ENCODE data around the gene CNTF. TPM values are rescaled to one million over a fixed set of nuclear protein-coding genes. Genes with fewer than 3 reads are reported as not detected.

The CNTF gene
- total RNA-seq, 6 donors from 2014 or later, result 0.33 to 5.4 (median 1.4) TPM

DNA sequence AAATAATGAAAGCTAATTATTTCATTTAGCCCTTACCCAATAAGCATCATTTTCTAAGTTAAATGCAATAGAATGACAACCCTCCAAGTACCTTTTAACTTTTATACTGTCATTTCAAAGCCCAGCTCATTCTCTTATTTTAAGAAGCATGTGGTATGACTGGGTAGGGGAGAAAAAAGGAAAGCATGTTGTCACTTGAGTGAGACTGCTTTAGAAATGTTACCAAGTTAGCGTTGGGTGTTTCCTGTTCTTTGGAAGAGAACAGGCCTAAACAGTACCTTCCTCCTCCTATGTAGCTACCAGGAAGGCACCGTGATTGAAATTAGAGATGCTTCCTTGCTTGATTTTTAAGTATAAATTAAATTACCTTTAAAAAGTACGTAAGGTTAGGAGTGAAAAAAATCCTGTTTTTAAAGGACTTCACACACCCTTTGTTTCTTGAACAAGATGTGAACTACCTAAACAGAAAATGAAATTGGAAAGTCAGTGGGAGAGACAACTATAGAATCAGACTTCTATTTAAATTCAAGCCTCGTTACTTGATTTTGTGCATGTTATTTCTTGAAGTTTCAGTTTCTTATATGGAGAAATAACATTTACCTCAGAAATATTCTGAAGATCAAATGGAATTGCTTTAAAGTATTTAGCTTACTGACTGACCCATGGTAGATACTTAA, 741 bp upstream of the CNTF start:
- DNase-seq (no peak), ATAC-seq (ENCODE audit: low FRiP score in 2 of 2) (no peak)
- no peak overlapping the region for H3K4me3 ChIP-seq
- no peak overlapping the region for H3K27ac ChIP-seq
- H3K9me3 ChIP-seq, result no peaks in the 10 kb centered on the region
- peaks cover 5 to 91% (median 46%) of the 10 kb centered on the region in 4 donors for H3K36me3 ChIP-seq
- H3K27me3 ChIP-seq, result no peaks in the 10 kb centered on the region
- TF ChIP-seq EP300 (IDR thresholded peaks at IDR 0.05) (no peak), POLR2A (IDR thresholded peaks at IDR 0.05) (no peak), POLR2AphosphoS5 (IDR thresholded peaks at IDR 0.05) (no peak)
- TF ChIP-seq, protein P1, sequence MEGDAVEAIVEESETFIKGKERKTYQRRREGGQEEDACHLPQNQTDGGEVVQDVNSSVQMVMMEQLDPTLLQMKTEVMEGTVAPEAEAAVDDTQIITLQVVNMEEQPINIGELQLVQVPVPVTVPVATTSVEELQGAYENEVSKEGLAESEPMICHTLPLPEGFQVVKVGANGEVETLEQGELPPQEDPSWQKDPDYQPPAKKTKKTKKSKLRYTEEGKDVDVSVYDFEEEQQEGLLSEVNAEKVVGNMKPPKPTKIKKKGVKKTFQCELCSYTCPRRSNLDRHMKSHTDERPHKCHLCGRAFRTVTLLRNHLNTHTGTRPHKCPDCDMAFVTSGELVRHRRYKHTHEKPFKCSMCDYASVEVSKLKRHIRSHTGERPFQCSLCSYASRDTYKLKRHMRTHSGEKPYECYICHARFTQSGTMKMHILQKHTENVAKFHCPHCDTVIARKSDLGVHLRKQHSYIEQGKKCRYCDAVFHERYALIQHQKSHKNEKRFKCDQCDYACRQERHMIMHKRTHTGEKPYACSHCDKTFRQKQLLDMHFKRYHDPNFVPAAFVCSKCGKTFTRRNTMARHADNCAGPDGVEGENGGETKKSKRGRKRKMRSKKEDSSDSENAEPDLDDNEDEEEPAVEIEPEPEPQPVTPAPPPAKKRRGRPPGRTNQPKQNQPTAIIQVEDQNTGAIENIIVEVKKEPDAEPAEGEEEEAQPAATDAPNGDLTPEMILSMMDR (IDR thresholded peaks at IDR 0.05), result no peak
- 75 to 86% methylated on average over 4 of the region's 4 CpGs for WGBS, 2 donors
- peaks cover 0 to under 1% (median 0%) of the 10 kb centered on the region in 4 donors for H3K4me1 ChIP-seq

DNA sequence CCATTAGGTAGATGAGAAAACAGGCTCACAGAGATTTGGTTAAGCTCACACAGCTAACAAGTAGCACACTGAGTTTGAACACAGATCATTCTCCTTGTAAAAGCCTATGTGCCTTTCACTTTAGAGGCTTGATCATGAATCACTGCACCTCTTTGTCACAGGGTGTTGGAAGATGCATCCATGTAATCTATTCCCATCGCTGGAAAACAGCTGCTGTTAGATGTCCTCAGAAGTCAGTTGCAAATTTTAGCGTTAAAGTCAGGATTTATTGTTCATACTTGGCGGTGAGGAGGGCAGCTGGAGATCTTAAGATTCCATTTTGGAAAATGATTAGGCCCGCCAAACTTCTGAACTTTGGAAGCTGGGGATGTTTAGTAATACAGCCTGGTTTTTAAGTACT, 2.6 kb downstream of the CNTF start:
- Histone ChIP-seq H3K27ac (no peak overlapping the region), H3K9me3 (no peaks in the 10 kb centered on the region), H3K4me3 (no peak overlapping the region), H3K4me1 (peaks cover 0 to 11% (median 7%) of the 10 kb centered on the region in 4 donors), H3K36me3 (peaks cover 0 to 62% (median 21%) of the 10 kb centered on the region in 4 donors), H3K27me3 (no peaks in the 10 kb centered on the region)
- DNase-seq (no peak), ATAC-seq (ENCODE audit: low FRiP score in 2 of 2) (no peak)
- no peak for TF ChIP-seq EP300 (IDR thresholded peaks at IDR 0.05)
- TF ChIP-seq POLR2A (IDR thresholded peaks at IDR 0.05), result no peak
- TF ChIP-seq POLR2AphosphoS5 (IDR thresholded peaks at IDR 0.05), result no peak
- WGBS, 2 donors, result 96 to 100% methylated on average over 4 of the region's 4 CpGs

DNA sequence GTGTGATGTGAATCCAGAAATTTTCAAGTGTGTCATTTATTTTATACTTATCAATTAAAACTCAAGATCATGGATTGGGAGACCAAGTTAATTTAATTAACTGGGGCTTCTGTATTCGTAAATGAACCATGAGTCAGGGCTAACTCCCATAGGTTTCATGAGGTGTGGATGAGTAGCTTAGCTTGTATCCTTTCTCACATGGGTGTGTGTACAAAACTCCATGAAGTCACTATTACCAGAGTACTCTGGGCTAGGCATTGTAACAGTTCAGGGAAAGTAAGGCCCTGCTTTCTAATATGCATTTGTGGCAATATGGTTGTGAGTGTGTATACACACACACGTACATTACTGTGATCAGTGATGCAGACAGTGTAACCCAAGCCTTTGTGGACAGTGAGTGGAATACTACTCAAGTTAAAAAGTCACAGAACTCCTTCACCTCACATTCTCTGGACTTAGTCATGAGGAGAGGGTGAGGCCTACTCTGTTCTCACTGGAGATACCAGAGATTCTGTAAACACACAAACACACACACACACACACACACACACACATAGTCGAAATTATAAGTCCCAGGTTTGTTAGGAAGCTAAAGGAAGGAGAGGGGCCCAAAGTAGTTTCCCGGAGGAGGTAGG, 3.5 kb downstream of the CNTF start:
- no peak overlapping the region for H3K4me3 ChIP-seq
- no peak overlapping the region for H3K27ac ChIP-seq
- H3K27me3 ChIP-seq, result no peaks in the 10 kb centered on the region
- H3K36me3 ChIP-seq, result peaks cover 0 to 53% (median 21%) of the 10 kb centered on the region in 4 donors
- 93 to 94% methylated on average over 4 of the region's 4 CpGs for WGBS, 2 donors
- DNase-seq (no peak), ATAC-seq (ENCODE audit: low FRiP score in 2 of 2) (no peak)
- no peak for TF ChIP-seq POLR2AphosphoS5 (IDR thresholded peaks at IDR 0.05)
- TF ChIP-seq, protein P1 (IDR thresholded peaks at IDR 0.05), result no peak
- no peak for TF ChIP-seq POLR2A (IDR thresholded peaks at IDR 0.05)
- TF ChIP-seq EP300 (IDR thresholded peaks at IDR 0.05), result no peak
- peaks cover 0 to 11% (median 7%) of the 10 kb centered on the region in 4 donors for H3K4me1 ChIP-seq
- H3K9me3 ChIP-seq, result no peaks in the 10 kb centered on the region

DNA sequence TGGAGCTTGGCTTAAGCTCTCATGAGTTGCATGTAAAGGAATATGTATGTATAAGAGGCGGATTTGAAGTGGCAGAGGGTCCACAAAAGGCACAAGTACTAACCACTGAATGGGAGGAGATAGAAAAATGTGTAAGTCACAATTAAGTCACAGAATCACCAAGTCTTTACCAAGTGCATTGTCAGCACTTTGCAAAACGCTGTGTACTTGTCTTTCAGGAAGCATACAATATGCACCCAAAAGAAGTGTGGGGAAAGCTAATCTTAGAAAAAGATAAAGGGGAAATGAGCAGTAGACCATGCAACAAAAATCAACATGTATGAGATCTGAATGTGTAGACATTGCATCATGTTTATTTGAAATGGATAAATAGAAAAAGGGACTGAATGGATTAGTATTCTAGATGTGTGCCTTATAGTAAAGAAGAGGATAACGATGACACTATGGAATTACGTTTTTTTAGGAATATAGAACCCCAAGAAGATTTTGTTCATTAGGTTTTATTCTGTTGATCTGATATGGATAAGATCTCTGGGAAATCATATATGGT, 4.5 kb downstream of the CNTF start:
- no peak for ATAC-seq (ENCODE audit: low FRiP score in 2 of 2)
- peaks cover 0 to 47% (median 19%) of the 10 kb centered on the region in 4 donors for H3K36me3 ChIP-seq
- H3K9me3 ChIP-seq, result no peaks in the 10 kb centered on the region
- no peak overlapping the region for H3K27ac ChIP-seq
- peaks cover 0 to 11% (median 7%) of the 10 kb centered on the region in 4 donors for H3K4me1 ChIP-seq
- no peak for TF ChIP-seq POLR2AphosphoS5 (IDR thresholded peaks at IDR 0.05)
- TF ChIP-seq EP300 (IDR thresholded peaks at IDR 0.05), result no peak
- TF ChIP-seq POLR2A (IDR thresholded peaks at IDR 0.05), result no peak
- TF ChIP-seq, protein P1 (IDR thresholded peaks at IDR 0.05), result no peak
- no peaks in the 10 kb centered on the region for H3K27me3 ChIP-seq
- WGBS, 2 donors, result 79 to 81% methylated on average over 4 of the region's 4 CpGs
- no peak for DNase-seq
- no peak overlapping the region for H3K4me3 ChIP-seq

DNA sequence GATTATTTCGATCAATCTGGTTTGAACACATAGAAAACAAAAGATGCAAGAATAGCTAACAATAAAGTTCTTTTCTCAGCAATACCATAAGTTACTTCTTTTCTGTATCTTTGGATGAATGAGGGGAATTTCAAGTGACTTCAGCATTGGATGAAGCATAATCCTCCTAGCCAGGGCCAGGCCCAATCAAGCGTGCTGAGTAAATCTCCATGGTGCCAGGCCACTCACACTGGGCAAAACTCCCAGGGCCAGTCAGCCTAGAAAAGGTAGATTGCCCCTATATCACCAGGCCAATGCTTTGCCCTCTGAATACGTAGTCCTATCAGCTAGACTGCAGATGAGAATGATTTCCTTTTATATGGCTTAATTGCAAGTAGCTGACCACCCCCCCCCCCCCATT, 6.0 kb downstream of the CNTF start:
- Histone ChIP-seq H3K27me3 (no peaks in the 10 kb centered on the region), H3K9me3 (no peaks in the 10 kb centered on the region), H3K4me1 (peaks cover 0 to 11% (median 7%) of the 10 kb centered on the region in 4 donors), H3K36me3 (peaks cover 0 to 32% (median 10%) of the 10 kb centered on the region in 4 donors), H3K4me3 (no peak overlapping the region), H3K27ac (no peak overlapping the region)
- 89 to 91% methylated on average over 3 of the region's 3 CpGs for WGBS, 2 donors
- no peak for TF ChIP-seq EP300 (IDR thresholded peaks at IDR 0.05)
- TF ChIP-seq, protein P1 (IDR thresholded peaks at IDR 0.05), result no peak
- TF ChIP-seq POLR2AphosphoS5 (IDR thresholded peaks at IDR 0.05), result no peak
- no peak for TF ChIP-seq POLR2A (IDR thresholded peaks at IDR 0.05)
- DNase-seq, result no peak
- no peak for ATAC-seq (ENCODE audit: low FRiP score in 2 of 2)
